Measurements from ENCODE around the gene ABAT. TPM values are rescaled to one million over a fixed set of nuclear protein-coding genes. Genes with fewer than 3 reads are reported as not detected.

The ABAT gene
- total RNA-seq, 2 experiments from 2014 or later, result 5.4 to 6.0 TPM

DNA sequence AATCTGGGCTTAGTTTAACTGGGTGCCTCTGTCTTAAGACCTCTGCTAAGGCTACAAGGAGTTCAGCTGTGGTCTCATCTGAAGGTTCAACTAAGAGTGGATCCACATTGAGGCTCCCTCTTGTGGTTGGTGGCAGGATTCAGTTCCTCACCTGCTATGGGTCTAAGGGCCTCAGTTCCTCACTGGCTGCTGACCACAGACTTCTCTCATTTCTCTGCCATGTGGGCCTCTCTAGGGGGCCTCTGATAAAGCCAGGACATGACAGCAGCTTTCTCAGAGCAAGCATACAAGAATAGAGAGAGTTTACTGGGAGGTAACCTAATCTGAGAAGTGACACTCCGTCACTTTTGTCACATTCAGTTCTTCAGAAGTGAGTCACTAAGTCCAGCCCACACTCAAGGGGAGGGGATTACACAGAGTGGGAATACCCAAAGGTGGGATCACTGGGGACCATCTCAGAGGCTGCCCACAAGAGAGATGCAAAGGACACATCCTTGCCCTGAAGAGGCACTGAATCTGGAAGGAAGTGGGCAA, 19.2 kb upstream of the ABAT start:
- intact Hi-C loops (cut with DNase I, micrococcal nuclease), result loop anchor here (1.0 to 10.0 kb wide), 5 partner anchors 32 to 350 kb away; partner anchors contain the start of genes PMM2 (in 1 of the 2) and TMEM186 (in 1 of the 2)

DNA sequence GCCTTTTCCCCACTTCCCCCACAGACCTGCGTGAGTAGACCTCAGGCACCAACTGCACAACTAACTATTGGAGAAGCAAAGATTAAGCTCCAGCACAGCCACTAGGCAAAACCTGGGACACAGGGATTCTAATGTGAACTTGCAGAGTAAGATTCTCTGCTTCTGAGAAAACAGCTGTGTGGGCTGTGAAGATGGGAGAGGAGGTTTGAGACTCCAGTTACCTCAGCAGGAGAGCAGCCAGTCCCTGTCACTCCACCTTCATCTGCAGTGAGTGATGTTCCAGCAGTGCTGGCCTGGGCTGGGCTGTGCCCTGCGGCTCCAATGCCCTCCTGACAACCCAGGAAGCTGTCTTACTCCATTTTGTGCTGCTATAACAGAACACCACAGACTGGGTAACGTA, 18.0 kb upstream of the ABAT start:
- CTCF ChIA-PET, result interaction anchor here (0.6 to 1.4 kb wide), 4 partner anchors 10 to 224 kb away, joined by 3 to 4 read pairs (median 3); no protein-coding TSS in a partner anchor

More for the DNA sequence above, 19.2 kb upstream of the ABAT start:
- H3K4me3 Mint-ChIP-seq, result no peak overlapping the region
- ChIA-PET CTCF (interaction anchor here (0.7 to 2.1 kb wide), 9 partner anchors 11 to 480 kb away, joined by 3 to 7 read pairs (median 3); partner anchors contain the start of gene METTL22), POLR2A (interaction anchor here (0.6 kb wide), 1 partner anchor 143 kb away, joined by 3 read pairs; no protein-coding TSS in a partner anchor)
- H3K27me3 Mint-ChIP-seq, result no peaks in the 10 kb centered on the region
- H3K36me3 Mint-ChIP-seq (ENCODE audit: low read depth), result no peaks in the 10 kb centered on the region
- no peaks in the 10 kb centered on the region for H3K9me3 Mint-ChIP-seq (ENCODE audit: low read depth)
- ATAC-seq (peak; percentile 93), DNase-seq (peak; percentile 74)
- peaks cover 17% of the 10 kb centered on the region for H3K4me1 Mint-ChIP-seq
- H3K27ac Mint-ChIP-seq, result no peak overlapping the region

DNA sequence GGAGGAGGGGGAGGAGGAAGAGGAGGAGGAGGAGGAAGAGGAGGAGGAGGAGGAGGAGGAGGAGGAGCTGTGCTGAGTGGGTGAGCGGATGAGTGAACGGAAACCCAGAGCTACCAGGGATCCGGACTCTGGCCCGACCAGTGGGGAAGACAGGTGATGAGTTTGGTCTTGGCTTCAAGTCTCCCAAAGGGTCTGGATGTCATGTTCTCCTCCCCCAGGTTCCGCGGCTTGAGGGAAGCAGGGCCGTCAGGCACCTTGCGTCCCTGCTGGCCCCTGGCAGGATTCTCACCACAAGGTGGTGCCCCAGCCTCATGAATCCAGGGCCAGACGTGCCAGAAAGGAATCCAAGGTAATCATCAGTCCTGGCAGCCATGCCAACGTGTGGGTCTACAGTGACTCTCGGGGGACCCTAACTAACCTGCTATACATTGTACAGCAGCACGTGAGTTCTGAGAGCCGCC, 13.5 kb upstream of the ABAT start:
- H3K4me1 Mint-ChIP-seq, result peaks cover 4% of the 10 kb centered on the region
- no peaks in the 10 kb centered on the region for H3K9me3 Mint-ChIP-seq (ENCODE audit: low read depth)
- ChIA-PET POLR2A (no interaction called here), CTCF (interaction anchor here (0.7 to 4.9 kb wide), 6 partner anchors 10 to 224 kb away, joined by 3 to 25 read pairs (median 4); no protein-coding TSS in a partner anchor)
- DNase-seq (peak; percentile 84), ATAC-seq (peak; percentile 88)
- H3K27ac Mint-ChIP-seq, result no peak overlapping the region
- no peaks in the 10 kb centered on the region for H3K27me3 Mint-ChIP-seq
- intact Hi-C loops (cut with DNase I, micrococcal nuclease), result loop anchor here (1.0 kb wide), 2 partner anchors 131 to 219 kb away; no protein-coding TSS in a partner anchor
- peaks cover 1% of the 10 kb centered on the region for H3K36me3 Mint-ChIP-seq (ENCODE audit: low read depth)
- H3K4me3 Mint-ChIP-seq, result no peak overlapping the region

More for the DNA sequence above, 18.0 kb upstream of the ABAT start:
- no peaks in the 10 kb centered on the region for H3K36me3 Mint-ChIP-seq (ENCODE audit: low read depth)
- no peak for ATAC-seq
- no peaks in the 10 kb centered on the region for H3K9me3 Mint-ChIP-seq (ENCODE audit: low read depth)
- H3K4me1 Mint-ChIP-seq, result peaks cover 17% of the 10 kb centered on the region
- H3K4me3 Mint-ChIP-seq, result no peak overlapping the region
- POLR2A ChIA-PET, result no interaction called here
- no peak for DNase-seq
- intact Hi-C loops (cut with DNase I, micrococcal nuclease), result loop anchor here (5.0 to 10.0 kb wide), 2 partner anchors 141 to 348 kb away; partner anchors contain the start of genes PMM2 (in 1 of the 2) and TMEM186 (in 1 of the 2)
- H3K27ac Mint-ChIP-seq, result no peak overlapping the region
- H3K27me3 Mint-ChIP-seq, result no peaks in the 10 kb centered on the region

DNA sequence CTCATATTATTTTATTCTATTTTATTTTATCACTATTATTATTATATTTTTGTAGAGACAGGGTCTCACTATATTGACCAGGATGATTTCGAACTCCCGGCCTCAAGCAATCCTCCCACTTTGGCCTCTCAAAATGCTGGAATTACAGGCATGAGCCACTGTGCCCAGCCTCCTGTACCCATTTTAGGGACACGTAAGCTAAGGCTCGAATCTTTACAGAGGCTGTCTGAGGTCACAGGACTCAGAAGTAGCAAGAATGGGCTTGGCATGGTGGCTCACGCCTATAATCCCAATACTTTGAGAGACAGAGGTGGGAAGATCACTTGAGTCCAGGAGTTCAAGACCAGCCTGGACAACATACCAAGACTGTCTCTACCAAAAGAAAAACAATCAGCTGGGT, 12.7 kb upstream of the ABAT start:
- H3K36me3 Mint-ChIP-seq (ENCODE audit: low read depth), result peaks cover 1% of the 10 kb centered on the region
- intact Hi-C loops (cut with DNase I, micrococcal nuclease), result loop anchor here (1.0 kb wide), 2 partner anchors 131 to 219 kb away; no protein-coding TSS in a partner anchor
- no peaks in the 10 kb centered on the region for H3K27me3 Mint-ChIP-seq
- H3K4me3 Mint-ChIP-seq, result no peak overlapping the region
- no peaks in the 10 kb centered on the region for H3K4me1 Mint-ChIP-seq
- no peaks in the 10 kb centered on the region for H3K9me3 Mint-ChIP-seq (ENCODE audit: low read depth)
- H3K27ac Mint-ChIP-seq, result no peak overlapping the region
- ChIA-PET POLR2A (no interaction called here), CTCF (interaction anchor here (0.8 to 4.9 kb wide), 4 partner anchors 9 to 223 kb away, joined by 4 to 25 read pairs (median 5); no protein-coding TSS in a partner anchor)
- DNase-seq (no peak), ATAC-seq (no peak)

DNA sequence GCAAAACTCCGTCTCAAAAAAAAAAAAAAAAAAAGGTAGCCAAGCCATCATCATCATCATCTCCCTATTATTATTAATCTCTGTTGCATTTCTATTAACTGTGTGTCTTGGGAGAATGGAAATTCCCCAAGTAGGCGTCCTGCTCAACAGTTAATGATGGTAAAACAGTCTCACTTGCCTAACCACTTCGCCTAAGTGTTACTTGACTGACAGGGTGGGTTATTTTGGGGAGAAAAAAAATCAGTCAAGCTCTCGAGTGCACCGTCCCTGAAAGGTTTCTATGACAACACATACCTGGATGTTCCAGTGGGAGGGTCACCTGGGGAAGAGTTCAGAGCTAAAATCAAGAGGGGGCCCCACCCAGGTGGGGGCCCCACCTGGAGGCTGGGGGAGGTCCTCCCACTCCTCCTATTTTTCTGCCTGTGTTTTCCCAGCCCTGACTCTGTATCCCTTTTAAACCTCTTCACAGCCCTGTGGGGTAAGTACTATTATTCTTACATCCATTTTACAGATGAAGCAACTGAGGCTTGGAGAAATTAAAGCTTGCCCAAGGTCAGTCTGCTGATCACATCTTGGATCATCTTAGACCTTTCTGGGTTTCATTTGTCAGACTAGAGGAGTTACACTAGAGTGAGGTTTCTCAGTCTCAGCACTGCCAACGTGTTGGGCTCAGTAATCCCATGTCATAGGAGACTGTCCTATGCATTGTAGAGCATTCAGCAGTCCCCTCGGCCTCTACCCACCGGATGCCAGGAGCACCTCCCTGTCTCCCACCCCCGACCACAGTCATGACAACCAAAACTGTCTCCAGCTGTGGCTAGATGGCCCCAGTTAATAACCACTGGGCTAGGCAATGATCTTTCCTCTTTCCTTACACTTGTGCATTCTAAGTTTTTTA, 11.0 kb upstream of the ABAT start:
- ATAC-seq (no peak), DNase-seq (no peak)
- H3K27ac Mint-ChIP-seq, result no peak overlapping the region
- no peaks in the 10 kb centered on the region for H3K27me3 Mint-ChIP-seq
- ChIA-PET CTCF (interaction anchor here (1.1 to 4.9 kb wide), 3 partner anchors 147 to 216 kb away, joined by 3 to 25 read pairs (median 4); no protein-coding TSS in a partner anchor), POLR2A (interaction anchor here (0.6 kb wide), 1 partner anchor 1242 kb away, joined by 4 read pairs; no protein-coding TSS in a partner anchor)
- no peaks in the 10 kb centered on the region for H3K9me3 Mint-ChIP-seq (ENCODE audit: low read depth)
- no peak overlapping the region for H3K4me3 Mint-ChIP-seq
- H3K4me1 Mint-ChIP-seq, result no peaks in the 10 kb centered on the region
- intact Hi-C loops (cut with DNase I, micrococcal nuclease), result no loop called here
- peaks cover 5% of the 10 kb centered on the region for H3K36me3 Mint-ChIP-seq (ENCODE audit: low read depth)

DNA sequence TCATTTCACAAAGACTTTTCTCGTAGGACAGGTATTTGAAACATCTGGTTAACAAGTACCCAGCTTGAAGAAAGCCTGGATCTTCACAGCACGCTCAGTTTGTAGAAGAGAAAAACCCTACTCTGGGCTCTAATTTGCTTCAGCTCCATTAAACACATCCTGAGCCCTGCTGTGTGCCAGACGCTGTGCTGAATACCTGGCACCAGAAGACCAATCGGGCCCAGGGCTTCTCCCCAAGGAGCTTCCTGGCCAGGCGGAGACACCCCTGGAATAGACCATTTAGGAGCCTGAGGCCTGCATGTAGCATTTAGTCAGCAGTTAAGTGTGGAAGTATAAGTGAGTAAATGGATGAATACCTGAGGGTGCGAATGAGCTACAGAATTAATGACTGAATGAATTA, 8.9 kb upstream of the ABAT start:
- H3K27me3 Mint-ChIP-seq, result no peaks in the 10 kb centered on the region
- no peaks in the 10 kb centered on the region for H3K9me3 Mint-ChIP-seq (ENCODE audit: low read depth)
- DNase-seq (no peak), ATAC-seq (no peak)
- CTCF ChIA-PET, result interaction anchor here (1.3 to 1.8 kb wide), 3 partner anchors 8 to 30 kb away, joined by 3 to 4 read pairs (median 3); no protein-coding TSS in a partner anchor
- intact Hi-C loops (cut with DNase I, micrococcal nuclease), result no loop called here
- POLR2A ChIA-PET, result no interaction called here
- peaks cover 5% of the 10 kb centered on the region for H3K36me3 Mint-ChIP-seq (ENCODE audit: low read depth)
- no peaks in the 10 kb centered on the region for H3K4me1 Mint-ChIP-seq
- H3K27ac Mint-ChIP-seq, result no peak overlapping the region
- H3K4me3 Mint-ChIP-seq, result no peak overlapping the region

DNA sequence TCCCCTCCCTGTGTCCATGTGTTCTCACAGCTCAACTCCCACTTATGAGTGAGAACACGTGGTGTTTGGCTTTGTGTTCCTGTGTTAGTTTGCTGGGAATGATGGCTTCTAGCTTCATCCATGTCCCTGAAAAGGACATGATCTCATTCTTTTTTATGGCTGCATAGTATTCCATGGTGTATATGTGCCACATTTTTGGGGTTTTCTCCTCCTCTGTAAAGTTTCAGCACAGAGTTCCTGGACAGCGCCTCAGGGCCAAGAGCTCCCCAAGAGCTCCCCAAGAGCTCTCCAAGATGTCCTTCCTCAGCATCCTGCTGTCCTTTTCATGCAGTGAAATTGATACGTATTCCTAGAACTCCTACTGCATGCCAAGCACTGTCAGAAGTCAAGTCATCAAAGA, 6.9 kb upstream of the ABAT start:
- CTCF ChIA-PET, result interaction anchor here (0.6 to 1.2 kb wide), 2 partner anchors 11 to 206 kb away, joined by 3 read pairs; no protein-coding TSS in a partner anchor
- intact Hi-C loops (cut with DNase I, micrococcal nuclease), result no loop called here
- Mint-ChIP-seq H3K27me3 (no peaks in the 10 kb centered on the region), H3K27ac (no peak overlapping the region), H3K4me1 (no peaks in the 10 kb centered on the region), H3K9me3 (ENCODE audit: low read depth) (no peaks in the 10 kb centered on the region), H3K36me3 (ENCODE audit: low read depth) (peaks cover 5% of the 10 kb centered on the region), H3K4me3 (no peak overlapping the region)
- no peak for DNase-seq
- no peak for ATAC-seq
- POLR2A ChIA-PET, result no interaction called here

DNA sequence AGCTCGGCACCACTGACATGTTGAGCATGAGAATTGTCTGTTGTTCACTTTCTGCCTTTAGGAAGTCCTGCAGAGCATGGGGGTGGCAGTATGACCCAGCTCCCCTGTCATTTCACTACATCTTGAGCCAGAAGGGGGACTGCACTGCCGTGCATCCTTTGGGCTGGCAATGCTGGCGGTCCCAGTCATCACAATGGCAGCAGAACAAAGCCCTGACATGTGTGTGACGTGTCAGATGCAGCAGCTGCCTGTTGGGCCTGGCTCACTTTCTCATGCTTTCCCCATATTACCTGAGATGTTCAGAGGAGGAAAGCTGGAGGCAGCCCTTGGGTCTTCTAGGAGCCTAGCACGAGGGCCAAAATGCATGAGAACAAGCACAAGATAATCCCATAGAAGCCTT, 6.3 kb upstream of the ABAT start:
- ChIA-PET POLR2A (no interaction called here), CTCF (interaction anchor here (0.6 to 1.2 kb wide), 2 partner anchors 11 to 205 kb away, joined by 3 read pairs; no protein-coding TSS in a partner anchor)
- peaks cover 5% of the 10 kb centered on the region for H3K36me3 Mint-ChIP-seq (ENCODE audit: low read depth)
- no peak overlapping the region for H3K27ac Mint-ChIP-seq
- DNase-seq (no peak), ATAC-seq (no peak)
- no peaks in the 10 kb centered on the region for H3K4me1 Mint-ChIP-seq
- intact Hi-C loops (cut with DNase I, micrococcal nuclease), result no loop called here
- no peak overlapping the region for H3K4me3 Mint-ChIP-seq
- no peaks in the 10 kb centered on the region for H3K9me3 Mint-ChIP-seq (ENCODE audit: low read depth)
- H3K27me3 Mint-ChIP-seq, result no peaks in the 10 kb centered on the region

DNA sequence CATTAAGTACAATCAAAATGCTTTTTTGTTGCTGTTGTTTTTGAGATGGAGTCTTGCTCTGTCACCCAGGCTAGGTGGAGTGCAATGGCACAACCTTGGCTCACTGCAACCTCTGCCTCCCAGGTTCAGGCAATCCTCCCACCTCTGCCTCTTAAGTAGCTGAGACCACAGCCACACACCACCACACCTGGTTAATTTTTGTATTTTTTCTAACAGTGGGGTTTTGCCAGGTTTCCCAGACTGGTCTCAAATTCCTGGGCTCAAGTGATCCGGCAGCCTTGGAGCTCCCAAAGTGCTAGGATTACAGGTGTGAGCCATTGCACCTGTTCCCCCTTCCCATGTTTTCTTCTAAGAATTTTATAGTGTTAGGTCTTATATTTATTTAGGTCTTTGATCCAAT, 4.9 kb upstream of the ABAT start:
- Mint-ChIP-seq H3K4me3 (no peak overlapping the region), H3K36me3 (ENCODE audit: low read depth) (peaks cover 5% of the 10 kb centered on the region), H3K27ac (no peak overlapping the region), H3K4me1 (peaks cover 5% of the 10 kb centered on the region), H3K27me3 (no peaks in the 10 kb centered on the region), H3K9me3 (ENCODE audit: low read depth) (no peaks in the 10 kb centered on the region)
- ATAC-seq (no peak), DNase-seq (no peak)
- intact Hi-C loops (cut with DNase I, micrococcal nuclease), result no loop called here
- POLR2A ChIA-PET, result no interaction called here
- CTCF ChIA-PET, result interaction anchor here (1.5 to 1.6 kb wide), 2 partner anchors 14 to 26 kb away, joined by 3 read pairs; no protein-coding TSS in a partner anchor

DNA sequence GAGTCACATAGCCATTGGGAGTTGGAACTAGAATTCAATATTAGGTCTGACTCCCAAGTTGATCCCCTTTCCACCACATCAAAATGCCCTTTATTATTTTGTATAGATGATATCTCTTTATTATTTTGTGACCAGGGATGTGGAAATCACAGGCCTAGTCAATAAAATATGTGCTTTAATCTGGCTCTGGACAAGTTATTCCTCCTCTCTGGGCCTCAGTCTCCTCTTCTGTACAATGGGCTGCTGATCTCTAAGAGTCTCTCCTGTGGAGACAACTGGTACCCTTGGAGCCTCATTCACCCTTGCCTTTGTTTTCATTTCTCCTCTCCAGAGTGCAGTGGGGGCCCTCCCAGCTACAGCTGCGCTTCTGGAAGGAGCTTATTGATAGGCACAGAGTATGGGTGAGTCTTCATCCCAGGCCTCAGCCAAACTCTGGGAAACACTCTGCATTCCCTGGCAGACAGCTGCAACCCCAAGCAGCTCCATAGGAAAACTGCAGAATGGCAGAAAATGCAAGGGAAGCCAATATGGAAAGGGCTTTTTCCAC, 4.3 kb upstream of the ABAT start:
- Mint-ChIP-seq H3K36me3 (ENCODE audit: low read depth) (peaks cover 4% of the 10 kb centered on the region), H3K4me3 (no peak overlapping the region), H3K4me1 (peaks cover 9% of the 10 kb centered on the region), H3K27me3 (no peaks in the 10 kb centered on the region), H3K27ac (no peak overlapping the region), H3K9me3 (ENCODE audit: low read depth) (no peaks in the 10 kb centered on the region)
- no peak for ATAC-seq
- POLR2A ChIA-PET, result no interaction called here
- CTCF ChIA-PET, result interaction anchor here (0.9 to 1.6 kb wide), 5 partner anchors 9 to 98 kb away, joined by 3 to 4 read pairs (median 3); no protein-coding TSS in a partner anchor
- no peak for DNase-seq
- intact Hi-C loops (cut with DNase I, micrococcal nuclease), result loop anchor here in 1 of 2 experiments (10.0 kb wide), 1 partner anchor 465 kb away; no protein-coding TSS in a partner anchor
